Embryonic facial prominence (tissue), 1 donor: ENCODE data around the gene KCNJ18.
"Not testable (repeated sequence)": the region's sequence is repeated elsewhere in the genome, so short reads cannot be mapped to it uniquely, and the experiment has no call there.

ENCODE experiments used
- DNase-seq: peaks from one replicate; pipeline ENCODE4 v3.0.0-alpha.2; 2016; ENCODE audit errors: extremely low spot score

KCNJ18 gene

DNA sequence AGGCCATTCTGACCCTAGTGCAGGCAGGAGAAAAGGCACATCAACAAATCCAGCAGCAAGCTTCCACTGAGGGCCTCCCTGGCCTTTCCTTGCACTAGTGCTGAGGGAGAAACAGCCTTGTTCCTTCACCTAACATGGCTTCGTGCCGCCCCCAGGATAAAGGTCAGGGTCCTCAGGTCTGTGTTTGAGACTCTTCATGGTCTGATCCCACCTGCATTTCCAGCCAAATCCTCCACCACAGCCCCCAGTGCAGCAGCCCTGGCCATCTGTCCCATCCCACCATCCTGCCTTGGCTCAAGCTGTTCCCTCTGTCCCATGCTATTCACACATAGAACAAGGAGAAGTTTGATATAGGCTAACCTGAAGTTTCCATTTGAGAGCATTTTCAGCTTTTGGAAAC is 20.9 kb upstream of the KCNJ18 start:
- not testable (repeated sequence) for DNase-seq

DNA sequence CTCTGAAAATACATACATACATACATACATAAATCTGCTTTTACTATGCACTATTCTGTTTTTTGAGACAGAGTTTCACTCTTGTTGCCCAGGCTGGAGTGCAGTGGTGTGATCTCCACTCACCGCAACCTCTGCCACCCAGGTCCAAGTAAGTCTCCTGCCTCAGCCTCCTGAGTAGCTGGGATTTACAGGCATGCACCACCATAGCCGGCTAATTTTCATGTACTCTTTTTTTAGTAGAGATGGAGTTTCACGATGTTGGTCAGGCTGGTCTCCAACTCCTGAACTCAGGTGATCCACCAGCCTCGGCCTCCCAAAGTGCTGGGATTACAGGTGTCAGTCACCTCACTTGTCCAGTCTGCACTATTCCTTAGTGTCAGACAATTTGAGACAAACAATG is 20.5 kb upstream of the KCNJ18 start:
- not testable (repeated sequence) for DNase-seq

DNA sequence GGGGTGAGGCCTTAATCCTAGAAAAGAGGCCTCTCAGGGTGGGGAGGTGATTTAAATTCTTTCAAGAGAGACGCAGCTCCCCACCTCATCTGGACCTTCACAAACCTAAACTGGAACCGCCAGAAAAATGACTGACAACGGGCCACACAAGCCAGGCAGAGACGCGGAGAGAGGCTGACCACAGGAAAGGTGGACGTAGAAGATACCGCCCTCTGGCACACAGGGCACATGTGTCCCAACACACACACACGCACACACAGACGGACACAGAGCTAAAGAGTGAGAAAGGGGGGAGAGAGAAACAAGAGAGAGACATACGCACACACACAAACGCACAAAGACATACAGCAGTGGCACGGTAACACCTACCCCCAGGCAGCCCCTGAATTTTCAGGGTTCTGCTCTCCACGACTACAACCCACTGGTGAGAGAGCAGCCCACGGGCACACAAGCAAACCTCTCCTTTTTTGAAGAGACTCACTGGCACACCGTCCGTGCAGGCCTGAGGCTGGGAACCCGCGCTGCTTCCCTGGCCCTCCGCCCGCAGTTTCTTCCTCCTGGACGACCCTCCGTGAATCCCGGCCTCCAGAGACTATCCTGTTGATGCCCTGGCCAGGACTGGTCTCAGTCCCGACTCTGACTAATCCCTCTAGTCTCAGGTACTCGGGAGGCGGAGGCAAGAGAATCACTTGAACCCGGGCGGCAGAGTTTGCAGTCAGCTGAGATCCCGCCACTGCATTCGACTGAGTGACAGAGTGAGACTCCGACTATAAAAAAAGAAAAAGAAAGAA is 18.7 kb upstream of the KCNJ18 start:
- DNase-seq: not testable (repeated sequence)

DNA sequence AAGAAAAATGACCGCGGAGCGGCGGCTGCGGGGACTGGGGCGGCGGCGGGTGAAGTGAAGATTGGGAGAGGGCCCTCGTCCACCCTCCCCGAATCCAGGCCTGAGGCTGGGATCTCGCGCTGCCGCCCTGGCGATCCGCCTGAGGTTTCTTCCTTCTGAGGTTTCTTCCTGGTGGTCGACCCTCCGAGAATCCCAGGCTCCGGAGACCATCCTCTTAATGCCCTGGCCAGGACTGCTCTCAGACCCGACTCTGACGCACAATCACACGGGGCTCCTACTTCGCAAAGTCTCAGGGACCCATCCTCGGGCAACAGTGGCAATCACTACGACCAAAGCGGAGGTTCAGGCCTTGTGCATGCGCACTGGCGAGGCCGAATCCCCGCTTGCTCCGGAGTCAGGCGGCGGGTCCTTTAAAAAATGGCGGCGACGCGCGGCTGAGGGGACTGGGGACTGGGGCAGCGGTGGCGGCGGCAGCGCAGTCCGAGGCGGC is 18.0 kb upstream of the KCNJ18 start:
- no peak for DNase-seq

DNA sequence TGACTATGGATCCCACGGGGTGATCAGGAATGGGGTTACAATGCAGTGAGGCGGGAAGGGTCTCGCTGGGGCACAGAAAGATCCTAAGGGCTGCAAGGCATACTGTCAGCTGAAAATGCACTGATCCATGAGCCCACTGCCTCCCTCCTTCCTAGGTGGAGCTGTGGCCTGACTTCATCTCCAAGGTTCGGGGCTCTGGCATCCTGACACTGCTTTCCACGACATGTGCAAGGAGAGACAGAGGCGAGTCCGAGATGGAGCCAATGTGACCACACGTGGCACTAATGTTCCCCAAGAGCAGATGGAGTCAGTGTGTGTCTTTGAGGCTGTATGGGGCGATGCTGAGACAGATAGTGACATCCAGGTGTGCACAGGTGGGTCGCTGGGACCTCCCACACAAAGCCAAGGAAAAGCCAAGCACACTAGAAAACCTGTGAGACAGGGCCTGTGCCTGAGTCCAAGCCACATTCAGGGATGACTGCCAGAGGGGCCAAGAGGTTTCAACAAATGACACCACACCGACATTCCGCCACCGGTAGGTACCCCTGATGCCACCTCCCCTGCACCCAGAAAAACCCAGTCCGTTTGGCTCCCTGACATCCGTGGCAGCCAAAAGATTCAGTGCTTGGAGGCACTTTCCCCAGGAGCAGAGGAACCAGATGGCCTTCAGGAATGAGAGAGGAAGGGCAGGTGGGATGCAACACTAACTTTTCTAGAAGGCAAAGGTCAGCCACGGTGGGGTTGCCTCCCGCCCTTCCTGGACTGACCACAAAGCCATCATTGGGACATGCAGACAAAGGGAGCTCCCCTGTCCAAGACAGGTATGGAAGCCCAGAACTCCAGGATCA is 17.2 kb upstream of the KCNJ18 start:
- not testable (repeated sequence) for DNase-seq

DNA sequence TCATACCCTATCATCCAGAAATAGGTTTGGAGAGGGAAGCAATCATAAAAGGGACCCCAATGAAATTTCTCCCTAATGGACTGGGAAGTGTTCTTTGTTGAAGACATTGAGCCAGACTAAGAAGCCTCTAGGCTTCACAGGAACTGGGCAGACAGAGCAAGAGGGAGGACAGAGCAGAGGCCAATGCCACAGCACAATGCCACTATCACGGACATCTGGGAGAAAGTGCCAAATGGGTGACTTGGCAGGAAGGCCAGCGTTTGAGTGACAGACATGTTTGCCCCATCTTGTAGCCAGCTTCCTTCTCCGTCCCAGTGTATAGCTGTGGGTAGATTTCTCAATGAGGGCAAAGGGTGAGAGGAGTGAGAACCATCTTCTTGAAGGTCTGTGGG is 16.6 kb upstream of the KCNJ18 start:
- DNase-seq: not testable (repeated sequence)

DNA sequence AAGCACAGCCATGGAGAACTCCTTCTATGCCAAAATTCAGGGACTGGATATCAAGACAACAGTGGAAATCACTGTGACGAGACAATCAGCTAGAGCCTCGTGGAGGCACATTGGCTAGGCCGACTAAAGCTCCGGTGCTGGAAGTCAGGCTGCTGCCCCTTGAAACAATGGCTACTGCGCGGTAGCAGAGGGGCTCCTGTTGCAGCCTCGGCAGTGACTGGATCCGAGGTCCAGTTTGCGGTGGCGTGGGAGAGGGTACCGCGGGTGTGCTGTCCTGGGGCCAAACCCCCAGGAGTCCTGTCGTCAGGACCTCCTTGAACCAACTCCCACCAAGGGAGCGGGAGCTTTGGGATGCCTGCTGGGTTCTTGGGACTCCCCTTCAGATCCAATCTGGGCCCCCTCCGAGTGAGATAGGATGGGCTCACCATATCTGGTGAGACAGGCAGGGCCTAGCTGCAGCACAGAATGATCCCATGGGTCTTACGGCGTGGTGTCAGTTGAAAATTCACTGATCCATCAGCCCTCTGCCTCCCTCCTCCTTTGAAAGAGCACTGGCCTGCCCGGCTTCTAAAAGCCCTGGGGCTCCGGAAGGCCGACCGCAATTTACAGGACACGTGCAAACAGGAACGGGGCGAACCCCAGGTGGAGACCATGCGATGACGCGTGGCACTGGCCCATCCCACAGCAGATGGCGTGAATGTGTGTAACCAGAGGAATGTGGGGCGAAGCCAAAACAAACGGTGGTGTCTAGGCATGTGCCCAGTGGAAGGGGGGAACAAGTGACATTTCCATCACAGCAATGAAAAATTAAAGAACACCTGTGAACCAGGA is 15.8 kb upstream of the KCNJ18 start:
- no peak for DNase-seq

DNA sequence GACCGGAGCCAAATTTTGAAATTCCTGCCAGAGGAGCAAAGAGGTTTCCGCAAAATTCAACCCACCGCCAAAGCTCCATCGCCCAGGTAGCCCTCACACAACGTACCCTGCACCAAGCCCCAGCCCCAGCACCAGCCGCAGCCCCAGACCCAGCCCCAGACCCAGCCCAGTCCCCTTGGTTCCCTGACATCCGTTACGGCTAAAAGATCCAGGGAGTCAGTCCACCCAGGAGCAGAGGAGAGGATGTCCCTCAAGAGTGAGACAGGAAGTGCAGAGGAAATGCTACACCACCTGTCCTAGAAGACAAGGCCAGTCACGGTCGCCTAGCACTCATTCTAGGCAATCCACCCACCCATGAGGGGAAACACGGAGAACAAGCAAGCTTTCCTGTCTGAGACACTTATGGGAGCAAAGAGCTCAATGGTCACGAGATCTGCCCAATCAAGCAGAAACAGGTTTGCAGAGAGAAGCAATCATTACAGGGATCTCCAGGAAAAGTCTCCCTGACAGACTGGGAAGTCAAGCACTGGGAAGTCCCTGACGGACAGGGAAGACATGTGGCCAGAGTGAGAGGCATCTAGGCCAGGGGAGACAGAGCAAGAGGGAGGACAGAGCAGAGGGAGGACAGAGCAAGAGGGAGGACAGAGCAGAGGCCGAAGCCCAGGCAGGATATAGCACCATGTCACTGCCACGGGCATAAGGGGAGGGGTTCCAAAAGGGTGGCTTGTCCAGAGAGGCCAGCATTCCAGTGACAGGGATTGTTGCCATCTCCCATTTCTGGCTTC is 15.0 kb upstream of the KCNJ18 start:
- DNase-seq: no peak

DNA sequence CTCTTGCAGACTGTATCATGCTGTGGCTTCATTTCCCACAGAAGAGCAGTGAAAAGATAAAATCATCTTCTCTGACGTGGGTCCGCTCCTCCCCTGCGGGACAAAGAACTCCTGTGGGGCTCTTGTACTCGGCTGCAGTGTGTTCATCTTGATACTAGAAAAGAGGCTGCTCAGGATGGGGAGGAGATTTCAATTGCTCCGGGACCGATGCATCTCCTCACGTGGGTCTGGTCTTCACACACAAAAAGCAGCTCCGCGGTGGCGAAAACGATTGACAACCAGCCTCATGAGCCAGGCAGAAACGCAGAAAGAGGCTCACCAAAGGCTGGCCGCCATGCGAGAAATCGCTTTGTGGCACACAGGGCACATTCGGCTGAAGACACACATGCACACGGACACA is 14.4 kb upstream of the KCNJ18 start:
- DNase-seq: no peak

DNA sequence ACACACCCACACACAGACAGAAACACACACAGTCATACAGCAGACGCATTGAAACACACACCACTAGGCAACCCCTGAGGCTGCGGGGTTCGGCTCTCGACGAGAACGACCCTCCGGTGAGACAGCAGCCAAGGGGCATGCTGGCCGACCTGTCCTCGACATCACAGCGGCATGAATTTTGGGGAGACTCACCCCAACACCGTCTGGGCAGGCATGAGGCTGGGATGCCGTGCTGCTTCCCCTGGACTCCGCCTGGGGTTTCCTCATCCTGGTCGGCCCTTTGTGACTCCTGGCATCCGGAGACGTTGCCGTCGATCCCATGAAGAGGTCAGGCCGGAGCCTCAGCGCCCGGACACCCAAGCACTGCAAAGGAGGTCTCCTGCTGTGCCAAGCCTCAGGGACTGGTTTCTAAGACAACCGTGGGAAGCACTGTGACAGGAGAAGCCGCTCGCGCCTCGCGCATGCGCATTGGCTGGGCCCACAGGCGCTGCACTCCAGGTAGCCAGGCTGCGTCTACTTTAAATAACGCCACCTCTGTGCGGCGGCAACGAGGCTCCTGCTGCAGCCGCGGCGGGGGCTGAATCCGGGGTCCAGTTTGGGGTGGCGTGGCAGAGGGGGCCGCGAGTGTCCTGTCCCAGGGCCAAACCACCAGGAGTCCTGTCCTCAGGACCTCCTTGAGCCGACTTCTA is 13.8 kb upstream of the KCNJ18 start:
- DNase-seq: no peak

DNA sequence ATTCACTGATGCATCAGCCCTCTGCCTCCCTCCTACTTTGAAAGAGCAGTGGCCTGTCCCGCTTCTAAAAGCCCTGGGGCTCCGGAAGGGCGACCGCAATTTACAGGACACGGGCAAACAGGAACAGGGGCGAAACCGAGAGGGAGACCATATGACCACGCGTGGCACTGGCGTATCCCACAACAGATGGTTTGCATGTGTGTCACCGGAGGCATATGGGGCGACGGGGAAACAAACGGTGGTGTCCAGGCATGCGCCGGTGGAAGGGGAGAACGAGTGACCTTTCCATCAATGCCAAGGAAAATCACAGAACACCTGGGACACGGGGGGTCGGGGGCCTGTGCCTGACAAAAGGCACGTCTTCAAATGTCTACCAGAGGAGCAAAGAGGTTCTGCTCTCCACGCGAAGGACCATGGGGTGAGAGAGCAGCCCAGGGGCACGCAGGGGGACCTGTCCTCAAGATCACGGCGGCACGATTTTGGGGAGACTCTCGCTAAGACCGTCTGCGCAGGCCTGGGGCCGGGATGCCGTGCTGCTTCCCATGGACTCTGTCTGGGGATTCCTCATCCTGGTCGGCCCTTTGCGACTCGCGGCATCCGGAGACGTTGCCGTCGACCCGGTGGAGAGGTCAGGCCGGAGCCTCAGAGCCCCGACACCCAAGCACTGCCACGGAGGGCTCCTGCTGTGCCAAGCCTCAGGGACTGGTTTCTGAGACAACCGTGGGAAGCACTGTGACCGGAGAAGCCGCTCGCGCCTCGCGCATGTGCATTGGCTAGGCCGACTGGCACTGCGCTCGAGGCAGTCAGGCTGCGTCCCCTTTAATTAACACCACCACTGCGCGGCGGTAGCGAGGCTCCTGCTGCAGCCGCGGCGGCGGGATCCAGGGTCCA is 12.8 kb upstream of the KCNJ18 start:
- no peak for DNase-seq

DNA sequence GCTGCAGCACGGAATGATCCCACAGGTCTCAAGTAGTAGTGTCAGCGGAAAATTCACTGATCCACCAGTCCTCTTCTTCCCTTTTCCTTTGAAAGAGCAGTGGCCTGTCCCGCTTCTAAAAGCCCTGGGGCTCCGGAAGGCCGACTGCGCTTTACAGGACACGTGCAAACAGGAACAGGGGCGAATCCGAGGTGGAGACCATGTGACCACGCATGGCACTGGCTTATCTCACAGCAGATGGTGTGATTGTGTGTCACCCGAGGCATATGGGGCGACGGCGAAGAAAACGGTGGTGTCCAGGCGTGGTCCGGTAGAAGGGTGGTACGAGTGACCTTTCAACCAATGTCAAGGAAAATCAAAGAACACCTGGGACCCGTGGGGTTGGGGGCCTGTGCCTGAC is 12.0 kb upstream of the KCNJ18 start:
- DNase-seq: no peak

DNA sequence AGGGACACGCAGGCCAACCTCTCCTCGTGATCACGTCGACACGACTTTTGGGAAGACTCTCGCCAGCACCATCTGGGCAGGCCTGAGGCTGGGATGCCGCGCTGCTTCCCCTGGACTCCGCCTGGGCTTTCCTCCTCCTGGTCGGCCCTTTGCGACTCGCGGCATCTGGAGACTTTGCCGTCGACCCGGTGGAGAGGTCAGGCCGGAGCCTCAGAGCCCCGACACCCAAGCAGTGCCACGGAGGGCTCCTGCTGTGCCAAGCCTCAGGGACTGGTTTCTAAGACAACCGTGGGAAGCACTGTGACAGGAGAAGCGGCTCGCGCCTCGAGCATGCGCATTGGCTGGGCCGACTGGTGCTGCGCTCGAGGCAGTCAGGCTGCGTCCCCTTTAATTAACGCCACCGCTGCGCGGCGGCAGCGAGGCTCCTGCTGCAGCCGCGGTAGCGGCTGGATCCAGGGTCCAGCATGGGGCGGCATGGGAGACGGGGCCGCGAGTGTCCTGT is 11.4 kb upstream of the KCNJ18 start:
- not testable (repeated sequence) for DNase-seq

DNA sequence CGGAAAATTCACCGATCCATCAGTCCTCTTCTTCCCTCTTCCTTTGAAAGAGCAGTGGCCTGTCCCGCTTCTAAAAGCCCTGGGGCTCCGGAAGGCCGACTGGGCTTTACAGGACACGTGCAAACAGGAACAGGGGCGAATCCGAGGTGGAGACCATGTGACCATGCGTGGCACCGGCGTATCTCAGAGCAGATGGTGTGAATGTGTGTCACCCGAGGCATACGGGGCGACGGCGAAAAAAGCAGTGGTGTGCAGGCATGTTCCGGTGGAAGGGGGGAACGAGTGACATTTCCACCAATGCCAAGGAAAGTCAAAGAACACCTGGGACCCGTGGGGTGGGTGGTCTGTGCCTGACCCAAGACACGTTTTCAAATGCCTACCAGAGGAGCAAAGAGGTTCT is 10.7 kb upstream of the KCNJ18 start:
- DNase-seq: not testable (repeated sequence)

DNA sequence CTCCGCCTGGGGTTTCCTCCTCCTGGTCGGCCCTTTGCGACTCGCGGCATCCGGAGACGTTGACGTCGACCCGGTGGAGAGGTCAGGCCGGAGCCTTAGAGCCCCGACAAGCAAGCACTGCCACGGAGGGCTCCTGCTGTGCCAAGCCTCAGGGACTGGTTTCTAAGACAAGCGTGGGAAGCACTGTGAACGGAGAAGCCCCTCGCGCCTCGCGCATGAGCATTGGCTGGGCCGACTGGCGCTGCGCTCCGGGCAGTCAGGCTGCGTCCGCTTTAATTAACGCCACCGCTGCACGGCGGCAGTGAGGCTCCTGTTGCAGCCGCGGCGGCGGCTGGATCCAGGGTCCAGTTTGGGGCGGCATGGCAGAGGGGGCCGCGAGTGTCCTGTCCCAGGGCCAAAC is 10.2 kb upstream of the KCNJ18 start:
- DNase-seq: not testable (repeated sequence)

DNA sequence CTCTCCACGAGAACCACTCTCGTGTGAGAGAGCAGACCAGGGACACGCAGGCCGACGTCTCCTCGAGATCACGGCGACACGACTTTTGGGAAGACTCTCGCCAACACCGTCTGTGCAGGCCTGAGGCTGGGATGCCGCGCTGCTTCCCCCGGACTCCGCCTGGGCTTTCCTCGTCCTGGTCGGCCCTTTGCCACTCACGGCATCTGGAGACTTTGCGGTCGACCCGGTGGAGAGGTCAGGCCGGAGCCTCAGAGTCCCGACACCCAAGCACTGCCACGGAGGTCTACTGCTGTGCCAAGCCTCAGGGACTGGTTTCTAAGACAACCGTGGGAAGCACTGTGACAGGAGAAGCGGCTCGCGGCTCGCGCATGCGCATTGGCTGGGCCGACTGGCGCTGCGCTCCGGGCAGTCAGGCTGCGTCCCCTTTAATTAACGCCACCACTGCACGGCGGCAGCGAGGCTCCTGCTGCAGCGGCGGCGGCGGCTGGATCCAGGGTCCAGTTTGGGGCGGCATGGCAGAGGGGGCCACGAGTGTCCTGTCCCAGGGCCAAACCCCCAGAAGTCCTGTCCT is 9.1 kb upstream of the KCNJ18 start:
- not testable (repeated sequence) for DNase-seq

DNA sequence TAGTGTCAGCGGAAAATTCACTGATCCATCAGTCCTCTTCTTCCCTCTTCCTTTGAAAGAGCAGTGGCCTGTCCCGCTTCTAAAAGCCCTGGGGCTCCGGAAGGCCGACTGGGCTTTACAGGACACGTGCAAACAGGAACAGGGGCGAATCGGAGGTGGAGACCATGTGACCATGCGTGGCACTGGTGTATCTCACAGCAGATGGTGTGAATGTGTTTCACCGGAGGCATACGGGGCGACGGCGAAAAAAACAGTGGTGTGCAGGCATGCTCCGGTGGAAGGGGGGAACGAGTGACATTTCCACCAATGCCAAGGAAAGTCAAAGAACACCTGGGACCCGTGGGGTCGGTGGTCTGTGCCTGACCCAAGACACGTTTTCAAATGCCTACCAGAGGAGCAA is 8.4 kb upstream of the KCNJ18 start:
- not testable (repeated sequence) for DNase-seq

DNA sequence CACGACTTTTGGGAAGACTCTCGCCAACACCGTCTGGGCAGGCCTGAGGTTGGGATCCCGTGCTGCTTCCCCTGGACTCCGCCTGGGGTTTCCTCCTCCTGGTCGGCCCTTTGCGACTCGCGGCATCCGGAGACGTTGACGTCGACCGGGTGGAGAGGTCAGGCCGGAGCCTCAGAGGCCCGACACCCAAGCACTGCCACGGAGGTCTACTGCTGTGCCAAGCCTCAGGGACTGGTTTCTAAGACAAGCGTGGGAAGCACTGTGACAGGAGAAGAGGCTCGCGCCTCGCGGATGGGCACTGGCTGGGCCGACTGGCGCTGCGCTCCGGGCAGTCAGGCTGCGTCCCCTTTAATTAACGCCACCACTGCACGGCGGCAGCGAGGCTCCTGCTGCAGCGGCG is 7.9 kb upstream of the KCNJ18 start:
- not testable (repeated sequence) for DNase-seq
